HG03135 (cell line): ENCODE data around the gene AXL.
"Not testable (repeated sequence)": the region's sequence is repeated elsewhere in the genome, so short reads cannot be mapped to it uniquely, and the experiment has no call there.

Experiments
- ATAC-seq: cut with Tn5 transposase; IDR thresholded peaks from one replicate; pipeline ENCODE4 v1.9.1; 2021; ENCODE audit warnings: mild to moderate bottlenecking, moderate library complexity; ENCODE audit not compliant: unreplicated experiment

Gene AXL

GRCh38 chr19:41269055-41269454, 50.0 kb downstream of the AXL start:
- ATAC-seq: no peak

GRCh38 chr19:41269571-41269970, 50.5 kb downstream of the AXL start:
- no peak for ATAC-seq

GRCh38 chr19:41273076-41273475, 54.1 kb downstream of the AXL start:
- no peak for ATAC-seq

- ATAC-seq: no peak
Measured at GRCh38 chr19:41274802-41275201, 55.8 kb downstream of the AXL start.

GRCh38 chr19:41276231-41276630, 57.2 kb downstream of the AXL start:
- no peak for ATAC-seq

- ATAC-seq: no peak
Measured at GRCh38 chr19:41278478-41278877, 59.5 kb downstream of the AXL start.

GRCh38 chr19:41288673-41289530, 69.9 kb downstream of the AXL start:
- no peak for ATAC-seq

GRCh38 chr19:41289814-41290213, 70.8 kb downstream of the AXL start:
- not testable (repeated sequence) for ATAC-seq

GRCh38 chr19:41294393-41294792, 75.4 kb downstream of the AXL start:
- no peak for ATAC-seq

- no peak for ATAC-seq
Measured at GRCh38 chr19:41295499-41295898, 76.5 kb downstream of the AXL start.

GRCh38 chr19:41296433-41296871, 77.4 kb downstream of the AXL start:
- no peak for ATAC-seq

- peak; percentile 65 for ATAC-seq
Measured at GRCh38 chr19:41297628-41298347, 78.8 kb downstream of the AXL start.

GRCh38 chr19:41298348-41298964, 79.4 kb downstream of the AXL start:
- ATAC-seq: no peak

GRCh38 chr19:41299046-41299754, 80.2 kb downstream of the AXL start:
- no peak for ATAC-seq

GRCh38 chr19:41299755-41300089, 80.7 kb downstream of the AXL start:
- ATAC-seq: no peak

GRCh38 chr19:41300555-41300954, 81.5 kb downstream of the AXL start:
- no peak for ATAC-seq

- no peak for ATAC-seq
Measured at GRCh38 chr19:41302624-41303351, 83.8 kb downstream of the AXL start.

GRCh38 chr19:41303954-41304353, 84.9 kb downstream of the AXL start:
- no peak for ATAC-seq

GRCh38 chr19:41304706-41305483, 85.9 kb downstream of the AXL start:
- no peak for ATAC-seq
